NCI-H187 treated with DMSO at 0.1 percent for 48 hours (cell line): Measurements from ENCODE around the gene ERBB4.
"Not testable (repeated sequence)": the region's sequence is repeated elsewhere in the genome, so short reads cannot be mapped to it uniquely, and the experiment has no call there.

ENCODE experiments used
- DNase-seq: peaks from one replicate; lab custom pipeline; 2025; lab: John Stamatoyannopoulos, UW

The ERBB4 gene

DNA sequence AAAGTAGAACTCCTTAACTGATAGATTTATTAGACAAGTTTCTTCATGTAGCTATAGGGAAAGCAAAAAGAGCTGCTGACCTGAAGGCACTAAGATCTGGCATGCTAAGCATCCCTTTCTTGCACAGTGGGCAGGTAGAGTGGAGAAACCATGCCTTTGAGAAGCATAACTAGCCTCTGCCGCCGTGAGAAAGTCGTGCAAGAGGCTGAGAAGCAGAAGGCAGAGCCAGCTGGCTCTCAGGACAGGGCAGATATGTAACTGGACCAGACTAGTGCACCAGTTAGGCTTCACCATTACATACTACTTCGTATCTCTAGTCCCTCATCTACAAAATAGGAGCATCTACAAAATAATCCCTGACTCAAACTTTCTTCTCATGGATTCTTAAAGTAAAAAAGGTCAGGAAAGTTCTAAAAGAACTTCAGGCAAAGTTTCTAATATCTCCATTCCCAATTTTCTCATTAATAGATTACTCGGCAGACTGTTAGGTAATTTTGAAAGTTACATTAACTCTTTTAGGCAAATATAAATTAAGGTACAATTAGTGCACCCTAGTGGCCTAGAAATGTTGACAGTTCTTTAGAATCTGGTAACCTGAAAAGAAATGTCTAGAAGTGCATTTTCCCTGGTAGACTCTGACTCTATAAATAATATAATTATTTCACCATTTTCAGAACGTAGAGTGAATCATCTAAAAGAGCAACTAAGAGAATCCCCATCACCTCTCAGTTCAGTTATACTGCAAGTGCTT lies 10.3 kb downstream of the ERBB4 start:
- no peak for DNase-seq

DNA sequence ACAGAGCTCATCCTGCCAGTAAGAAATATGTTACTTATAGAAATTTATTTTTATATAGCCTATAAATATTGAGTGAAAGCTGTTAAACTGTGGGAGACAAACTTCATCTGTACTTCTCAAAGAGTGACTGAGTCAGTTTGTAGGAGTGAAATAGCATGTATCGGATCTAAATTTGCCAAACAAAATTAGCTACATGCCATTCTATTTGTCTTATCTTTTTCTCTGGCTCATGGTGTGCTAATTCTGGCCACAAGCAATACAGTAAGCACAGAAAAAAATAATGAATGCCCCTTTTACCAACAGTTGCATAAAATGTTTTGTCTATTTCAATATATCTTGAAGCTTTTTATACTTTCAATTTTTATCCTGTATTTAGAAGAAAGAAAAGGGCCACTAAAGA lies 12.5 kb downstream of the ERBB4 start:
- no peak for DNase-seq

DNA sequence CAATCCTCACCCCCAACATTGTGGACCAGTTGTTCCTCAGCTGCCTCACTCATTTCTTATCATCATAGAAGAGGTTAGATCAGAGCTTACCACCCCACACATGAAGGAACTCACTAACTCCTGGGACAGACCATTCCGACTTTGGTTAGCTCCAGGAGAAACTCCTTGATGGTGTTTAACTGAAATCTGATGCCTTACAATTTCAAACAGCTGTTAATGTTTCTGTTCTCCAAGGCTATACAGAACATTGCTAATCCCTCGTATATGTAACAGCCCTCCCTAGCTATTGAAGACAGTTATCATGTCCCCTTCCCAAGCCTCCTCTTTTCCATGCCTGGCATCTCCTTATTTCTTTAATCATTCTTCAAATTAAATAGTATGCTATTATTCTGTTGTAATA lies 14.8 kb downstream of the ERBB4 start:
- no peak for DNase-seq

DNA sequence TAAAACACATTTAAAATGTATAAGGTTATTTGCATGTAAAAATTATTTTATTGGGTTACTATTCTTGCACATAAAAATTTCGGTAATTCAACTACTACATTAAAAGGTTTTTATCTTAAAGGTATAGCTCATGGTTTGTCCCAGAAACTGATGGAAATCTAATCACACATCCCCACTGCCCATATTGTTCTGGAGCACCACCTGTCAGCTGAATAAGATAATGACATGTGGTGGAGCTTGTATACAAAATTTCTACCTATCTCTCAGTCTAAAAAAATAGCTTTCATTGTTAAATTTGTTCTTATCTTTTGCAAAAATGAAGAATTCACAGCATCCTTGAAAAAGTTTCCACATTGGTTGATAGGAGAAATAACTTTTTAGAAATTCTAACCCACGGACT lies 18.3 kb downstream of the ERBB4 start:
- no peak for DNase-seq

DNA sequence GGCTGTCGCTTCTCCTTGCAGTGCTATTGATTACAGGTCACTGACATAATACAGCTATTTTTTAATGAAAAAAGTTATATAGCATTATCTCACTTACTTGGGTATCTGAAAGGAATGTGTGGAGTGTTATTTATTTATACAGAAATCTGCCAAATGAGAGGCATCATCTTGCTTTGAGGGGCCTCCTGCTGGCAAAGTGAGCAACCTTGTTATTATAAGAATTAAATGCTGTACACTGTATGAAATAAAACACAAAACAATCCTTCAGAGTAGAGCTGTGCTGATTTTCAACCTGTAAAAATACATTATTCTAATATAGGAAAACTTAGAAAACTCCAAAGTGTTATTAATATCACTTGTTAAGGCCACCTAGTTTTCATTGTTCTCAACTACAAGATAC lies 20.9 kb downstream of the ERBB4 start:
- DNase-seq, result no peak

DNA sequence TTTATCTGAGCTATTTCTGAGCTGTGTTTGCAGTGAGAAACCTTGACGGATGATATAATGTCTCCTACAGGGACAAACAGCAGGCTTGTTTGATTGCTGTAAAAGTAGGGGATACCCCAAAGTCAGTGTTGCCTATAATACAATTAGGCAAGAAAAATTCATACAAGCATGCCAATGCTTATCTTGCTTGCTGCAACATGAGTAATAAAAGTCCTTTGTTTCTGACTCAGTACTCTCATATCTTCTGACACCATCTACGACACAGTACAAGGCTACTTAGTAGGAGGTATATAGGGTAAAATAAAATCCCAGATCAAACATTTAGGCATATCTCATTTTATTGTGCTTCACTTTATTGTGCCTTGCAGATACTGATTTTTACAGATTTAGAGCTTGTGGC lies 33.0 kb downstream of the ERBB4 start:
- DNase-seq, result no peak

DNA sequence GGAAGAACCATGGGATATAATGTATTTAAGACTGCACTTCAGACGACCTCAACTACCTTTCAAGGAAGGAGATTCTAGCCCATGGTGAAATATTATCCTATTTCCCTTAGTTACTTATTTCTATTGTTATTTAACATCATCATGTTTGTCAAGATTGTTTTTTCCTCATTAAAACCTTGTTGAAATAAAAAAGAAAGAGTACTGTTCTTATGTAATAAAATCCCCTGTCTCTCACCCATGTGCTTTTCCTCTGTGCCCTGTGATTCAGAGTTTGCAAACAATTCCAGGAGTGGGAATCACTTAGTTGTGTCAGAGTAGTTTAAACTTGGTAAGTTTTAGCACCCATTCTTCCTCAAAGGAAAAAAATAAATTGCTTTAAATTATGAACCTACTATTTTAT lies 43.6 kb downstream of the ERBB4 start:
- no peak for DNase-seq

DNA sequence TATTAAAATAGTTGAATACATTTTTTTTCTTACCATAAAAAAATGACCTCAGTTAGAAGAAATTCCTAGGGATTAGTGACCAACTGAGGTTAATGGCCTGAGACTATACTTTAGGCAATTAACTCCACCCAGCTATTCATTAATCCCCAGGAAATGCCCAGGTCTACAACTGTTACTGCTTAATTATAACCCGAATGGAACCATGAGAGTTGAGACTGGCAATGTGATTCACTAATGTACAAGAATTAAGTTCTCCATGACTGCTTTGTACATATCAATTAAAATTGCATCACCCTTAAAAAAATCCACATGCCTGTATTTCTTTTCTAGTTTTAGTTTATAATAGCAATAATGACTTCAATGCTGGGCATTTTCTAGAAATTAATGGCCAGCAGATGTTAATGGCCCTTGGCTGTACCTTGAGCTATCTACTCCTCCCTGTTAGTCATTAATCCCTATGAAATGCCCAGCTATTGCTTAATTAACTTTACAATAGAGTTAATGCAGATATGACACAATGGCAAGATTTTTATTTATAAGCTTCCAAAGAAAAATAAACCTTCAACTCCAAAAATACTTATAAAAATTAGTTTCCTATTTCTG lies 44.1 kb downstream of the ERBB4 start:
- DNase-seq, result no peak

DNA sequence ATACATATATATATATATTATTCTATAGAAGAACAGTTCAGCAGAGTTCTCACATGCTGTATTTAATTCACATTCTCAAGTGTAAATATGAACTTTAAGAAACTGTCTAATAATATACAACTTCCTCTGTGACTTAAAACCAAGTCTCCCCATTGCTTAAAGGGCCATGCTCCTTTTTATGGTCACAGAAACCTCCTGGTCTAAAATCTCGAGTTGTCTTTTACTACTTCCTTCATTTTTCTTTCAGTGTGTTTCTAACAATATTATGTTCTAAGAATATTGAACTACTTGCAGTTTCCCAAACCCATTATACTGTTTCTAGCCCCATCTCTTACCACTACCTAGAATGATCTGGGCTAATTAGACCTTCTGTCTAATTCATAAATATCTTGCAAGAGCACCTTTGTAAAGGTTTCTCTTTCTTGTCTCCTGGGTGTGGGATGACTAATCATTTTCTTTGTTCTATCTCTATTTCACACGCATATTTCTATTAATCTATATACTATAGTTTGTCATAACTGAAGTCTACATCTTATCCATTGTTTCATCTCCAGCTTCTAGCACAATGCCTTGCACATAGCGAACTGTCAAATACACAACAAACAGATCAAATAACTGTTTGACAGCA lies 48.8 kb downstream of the ERBB4 start:
- DNase-seq, result no peak

DNA sequence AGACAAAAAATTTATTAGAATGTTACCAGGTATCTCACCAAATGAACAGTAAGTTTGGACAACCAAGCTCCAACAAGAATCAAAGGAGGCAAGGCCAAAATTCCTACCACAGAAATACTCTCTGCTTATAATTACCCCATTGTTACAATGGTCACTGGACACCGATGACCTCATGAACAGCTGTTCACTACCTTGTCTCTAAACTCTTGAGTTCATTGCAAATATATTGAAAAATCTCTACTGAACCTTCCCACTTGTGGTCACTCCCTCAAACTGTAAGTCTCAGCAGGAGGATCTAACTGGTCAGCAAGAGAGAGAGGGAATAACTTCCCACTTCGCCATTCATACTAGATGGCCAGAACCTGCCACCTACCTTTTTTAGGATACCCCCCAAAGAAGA lies 50.0 kb downstream of the ERBB4 start:
- DNase-seq, result no peak

DNA sequence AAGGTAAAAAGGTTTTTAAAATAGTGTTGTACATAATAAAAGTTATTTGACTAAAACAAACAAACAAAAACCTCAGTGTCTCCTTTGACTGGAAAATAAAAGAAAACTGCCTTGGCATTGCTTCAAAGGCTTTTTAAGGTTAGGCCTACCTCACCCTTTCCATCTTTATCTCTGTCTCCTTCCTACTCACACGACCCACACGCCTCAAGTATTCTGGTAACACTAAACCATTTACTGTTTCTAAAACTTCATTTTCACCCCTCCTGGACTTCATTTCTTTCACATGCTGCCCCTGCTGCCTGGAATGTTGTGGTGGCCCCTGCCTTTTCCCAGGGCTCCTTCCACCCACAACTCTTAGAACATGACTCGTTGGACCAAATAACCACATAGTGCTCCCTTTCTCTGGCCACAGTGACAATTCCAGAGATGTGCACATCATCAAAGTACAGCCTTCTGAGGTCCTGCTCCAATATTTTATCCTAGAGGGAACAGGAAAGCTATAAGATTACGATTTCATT lies 54.0 kb downstream of the ERBB4 start:
- DNase-seq, result no peak

DNA sequence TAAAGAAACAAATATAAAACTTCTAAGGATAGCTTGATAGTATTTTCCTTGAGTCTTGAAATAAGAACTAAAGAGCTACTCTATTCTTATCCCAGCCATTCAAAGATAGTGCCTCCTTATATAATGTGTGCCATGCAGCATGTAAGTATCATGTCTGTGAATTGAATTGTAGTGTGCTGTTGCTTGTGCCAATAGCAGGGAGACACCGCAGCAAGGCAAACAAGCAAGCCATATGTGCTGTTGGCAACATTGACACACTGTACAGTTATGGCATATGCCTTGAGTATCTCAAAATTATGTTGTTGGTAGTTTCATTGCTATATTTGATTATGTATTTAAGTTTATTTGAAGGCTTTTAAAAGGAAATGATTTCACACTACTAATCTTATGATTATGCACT lies 58.2 kb downstream of the ERBB4 start:
- DNase-seq, result no peak

DNA sequence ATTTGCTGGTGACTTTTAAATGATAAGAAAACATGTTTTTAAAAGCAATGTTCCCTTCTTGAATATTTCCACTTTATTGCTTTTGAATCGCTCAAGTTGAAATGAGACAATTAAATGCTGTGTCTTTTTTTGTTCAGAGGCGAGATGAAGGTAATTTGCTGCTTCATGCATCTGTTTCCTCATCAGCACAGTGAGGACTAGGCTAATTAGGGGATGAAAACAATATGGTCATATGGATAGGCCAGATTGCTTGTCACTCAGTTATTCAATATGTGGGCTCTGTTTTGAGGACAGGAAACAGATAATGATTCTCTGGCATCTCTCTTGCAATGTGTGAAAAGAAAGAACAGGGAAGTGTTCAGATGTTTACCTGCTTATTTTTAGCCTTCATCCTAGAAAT lies 61.0 kb downstream of the ERBB4 start:
- no peak for DNase-seq

DNA sequence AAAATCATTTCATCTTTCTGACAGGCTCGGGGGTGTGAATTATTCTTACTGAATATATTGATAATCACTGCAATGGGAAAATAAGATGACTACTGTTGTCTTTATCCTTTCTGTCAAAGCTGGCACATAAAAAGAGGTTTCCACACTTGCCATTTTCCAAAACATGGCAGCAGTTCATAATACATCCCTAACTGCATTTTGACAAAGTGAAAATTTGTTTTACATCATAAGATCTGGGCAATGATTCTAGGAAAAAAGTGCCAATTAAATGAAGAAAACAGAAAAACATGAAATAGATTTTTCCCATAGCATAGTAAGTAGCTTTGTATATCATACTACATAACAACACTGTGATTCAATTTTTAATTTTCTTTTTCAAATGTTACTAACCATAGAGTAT lies 65.4 kb downstream of the ERBB4 start:
- no peak for DNase-seq

DNA sequence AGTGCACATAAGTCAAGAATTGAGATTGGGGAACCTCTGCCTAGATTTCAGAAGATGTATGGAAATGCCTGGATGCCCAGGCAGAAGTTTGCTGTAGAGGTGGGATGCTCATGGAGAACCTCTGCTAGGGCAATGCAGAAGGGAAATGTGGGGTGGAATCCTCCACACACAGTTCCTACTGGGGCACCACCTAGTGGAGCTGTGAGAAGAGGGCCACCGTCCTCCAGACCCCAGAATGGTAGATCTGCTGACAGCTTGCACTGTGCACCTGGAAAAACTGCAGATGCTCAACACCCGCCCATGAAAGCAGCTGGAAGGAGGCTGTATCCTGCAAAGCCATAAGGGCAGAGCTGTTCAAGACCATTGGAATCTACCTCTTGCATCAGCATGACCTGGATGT lies 71.1 kb downstream of the ERBB4 start:
- not testable (repeated sequence) for DNase-seq

DNA sequence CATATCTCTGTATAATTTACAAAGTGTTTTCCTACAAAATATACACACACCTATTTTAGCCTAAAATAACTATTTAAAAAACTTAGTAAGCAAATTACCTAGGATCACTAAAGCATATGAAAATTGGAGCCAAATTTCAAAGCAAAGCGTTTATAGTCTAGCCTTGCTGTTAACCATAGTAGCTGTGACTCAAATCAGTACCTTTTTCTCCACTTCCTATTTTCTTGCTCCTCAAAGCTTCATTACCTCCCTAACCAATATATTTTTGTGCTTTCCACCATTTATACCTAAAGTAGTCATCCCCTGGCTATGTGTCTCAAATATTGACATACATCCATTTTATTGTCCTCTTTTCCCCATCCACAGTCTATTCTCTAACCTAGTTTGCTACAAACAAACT lies 73.1 kb downstream of the ERBB4 start:
- DNase-seq, result no peak

DNA sequence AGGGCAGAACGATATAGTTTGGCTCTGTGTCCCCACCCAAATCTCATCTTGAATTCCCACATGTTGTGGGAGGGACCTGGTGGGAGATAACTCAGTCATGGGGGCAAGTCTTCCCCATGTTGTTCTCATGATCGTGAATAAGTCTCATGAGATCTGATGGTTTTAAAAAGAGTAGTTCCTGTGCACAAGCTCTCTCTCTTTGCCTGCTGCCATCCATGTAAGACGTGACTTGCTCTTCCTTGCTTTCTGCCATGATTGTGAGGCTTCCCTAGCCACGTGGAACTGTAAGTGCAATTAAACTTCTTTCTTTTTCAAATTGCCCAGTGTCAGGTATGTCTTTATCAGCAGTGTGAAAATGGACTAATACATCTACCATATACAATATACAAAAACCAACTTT lies 76.9 kb downstream of the ERBB4 start:
- DNase-seq, result not testable (repeated sequence)

DNA sequence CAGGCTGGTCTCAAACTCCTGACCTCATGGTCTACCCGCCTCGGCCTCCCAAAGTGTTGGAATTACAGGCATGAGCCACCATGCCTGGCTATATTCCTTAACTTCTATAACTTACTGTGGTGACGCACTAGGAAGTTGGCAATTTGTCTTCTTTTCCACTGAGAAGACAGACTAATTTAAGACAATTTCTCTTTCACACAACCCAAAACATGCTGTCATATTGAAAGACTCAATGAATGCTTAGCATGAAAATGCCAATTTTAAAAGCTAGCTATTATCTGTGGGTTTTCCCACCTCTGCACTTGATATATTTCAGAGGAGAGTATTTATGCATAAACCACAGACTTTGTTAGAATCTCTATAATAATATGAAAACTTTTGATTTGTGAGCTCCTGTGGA lies 84.5 kb downstream of the ERBB4 start:
- no peak for DNase-seq

DNA sequence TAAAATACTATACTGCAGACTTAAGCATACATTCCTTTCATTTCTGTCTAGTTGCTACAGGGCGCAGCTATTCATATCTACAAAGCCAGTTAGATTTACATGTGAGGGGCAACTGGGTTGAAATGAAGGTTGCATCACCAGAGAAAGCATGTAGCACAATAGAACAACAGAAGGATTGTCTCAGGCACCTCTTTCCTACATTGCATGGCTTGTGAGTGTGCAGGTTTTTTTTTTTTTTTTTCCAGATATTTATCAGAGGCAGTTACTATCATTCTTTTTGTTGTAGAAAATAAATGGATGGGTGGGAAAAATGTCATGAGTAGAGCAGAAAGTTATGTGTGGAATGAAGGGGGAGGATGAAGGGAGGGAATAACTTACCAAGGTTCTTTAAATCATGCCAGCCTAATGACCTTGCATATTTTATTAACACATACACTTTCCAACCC lies 86.8 kb downstream of the ERBB4 start:
- DNase-seq, result no peak

DNA sequence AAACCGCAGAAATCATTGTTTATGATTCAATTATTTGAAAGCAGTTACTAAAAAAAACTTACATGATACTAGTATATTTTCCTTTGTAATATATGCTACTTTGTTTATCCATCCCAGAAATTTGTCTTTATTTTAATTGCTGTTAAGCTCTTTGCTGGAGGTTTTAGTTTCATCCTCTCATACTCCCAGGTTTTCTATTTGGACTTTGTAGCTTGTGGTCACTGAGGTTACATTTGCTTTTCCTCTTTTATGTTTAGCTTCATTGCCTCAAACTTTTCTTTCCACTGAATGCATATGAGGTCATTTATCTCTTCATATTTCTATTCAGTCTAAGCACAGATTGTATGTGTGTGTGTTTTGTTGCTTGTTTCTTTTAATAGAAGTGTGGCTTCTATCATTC lies 89.9 kb downstream of the ERBB4 start:
- DNase-seq, result no peak

DNA sequence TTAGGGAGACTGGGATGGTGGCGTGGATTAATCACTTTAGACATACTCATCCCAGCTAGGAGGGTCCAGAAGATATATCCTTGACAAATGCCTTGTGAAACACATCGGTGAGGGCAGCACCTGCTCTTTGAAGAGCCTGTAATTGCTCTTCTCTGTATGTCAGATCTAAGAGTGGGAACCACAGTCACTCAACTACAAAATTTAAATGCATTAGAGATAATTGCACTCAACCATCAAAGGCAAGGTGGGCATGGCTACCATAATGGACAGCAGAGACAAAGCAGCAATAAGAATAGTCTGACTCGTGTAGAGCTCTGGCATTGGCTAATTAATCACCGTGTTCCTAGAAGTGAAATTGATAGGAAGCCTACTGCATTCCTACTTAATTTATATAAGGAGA lies 96.8 kb downstream of the ERBB4 start:
- DNase-seq, result no peak

DNA sequence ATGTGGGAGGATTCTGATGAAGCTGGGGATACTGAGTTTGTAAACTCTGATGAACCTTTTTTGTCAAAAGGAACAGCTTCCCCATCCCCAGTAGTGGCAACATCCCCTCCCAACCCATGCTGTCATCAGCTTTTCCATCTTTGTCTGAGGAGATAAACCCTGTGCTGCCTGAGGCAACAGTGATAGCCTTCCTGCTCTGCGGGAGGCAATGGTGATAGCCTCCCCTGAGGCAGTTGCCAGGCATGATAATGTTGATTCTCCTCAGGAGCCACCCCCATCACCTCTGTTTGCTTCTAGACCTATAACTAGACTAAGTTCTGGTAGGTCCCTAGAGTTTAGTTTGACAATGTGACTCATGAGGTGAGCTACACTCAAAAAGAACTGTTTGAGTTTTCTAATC lies 97.5 kb downstream of the ERBB4 start:
- no peak for DNase-seq
